Activated CD4-positive, alpha-beta memory T cell treated with anti-CD3 and anti-CD28 coated beads, Interleukin-2, amount 10 ng/mL, durations not matched to agents 7 days and 5 days (primary cell): ENCODE measurements around the gene CHML. TPM values are rescaled to one million over a fixed set of nuclear protein-coding genes. Genes with fewer than 3 reads are reported as not detected.
"Not testable (repeated sequence)": the region's sequence is repeated elsewhere in the genome, so short reads cannot be mapped to it uniquely, and the experiment has no call there.

Source experiments
- CTCF ChIA-PET: fragments of 350-600 bp; sonication (Branson Sonifier 250); formaldehyde crosslinking; loops from one replicate; lab custom pipeline; 2021; ENCODE audit warnings: antibody characterized with exemption, inconsistent platforms; lab: Charles Lee
- POLR2A ChIA-PET: fragments of 350-600 bp; sonication (Branson Sonifier 250); formaldehyde crosslinking; loops from one replicate; lab custom pipeline; 2021; ENCODE audit warnings: antibody characterized with exemption; lab: Charles Lee
- DNase-seq: peaks from one replicate; pipeline ENCODE4 v3.0.0-alpha.2; 2020
- H3K27ac Mint-ChIP-seq: one replicate; pipeline ENCODE4 v1.8.0; 2021; ENCODE audit warnings: mild to moderate bottlenecking, mixed read lengths
- H3K27me3 Mint-ChIP-seq: one replicate; pipeline ENCODE4 v1.8.0; 2021; ENCODE audit warnings: mixed read lengths
- H3K36me3 Mint-ChIP-seq: one replicate; pipeline ENCODE4 v1.8.0; 2021; ENCODE audit warnings: low read depth, mixed read lengths
- H3K4me1 Mint-ChIP-seq: one replicate; pipeline ENCODE4 v1.8.0; 2021; ENCODE audit warnings: mixed read lengths
- H3K4me3 Mint-ChIP-seq: one replicate; pipeline ENCODE4 v1.8.0; 2021; ENCODE audit warnings: mild to moderate bottlenecking, mixed read lengths
- H3K9me3 Mint-ChIP-seq: one replicate; pipeline ENCODE4 v1.8.0; 2021; ENCODE audit warnings: mixed read lengths
- total RNA-seq, 2 experiments: library from RNA; stranded (reverse); gene quantifications; one replicate each; pipeline ENCODE4 v1.2.3, GENCODE V29; 2021

Gene CHML
- total RNA-seq, 2 experiments from 2014 or later: 8.9 to 9.9 TPM

GRCh38 chr1:241666419-241666818 lies 26.2 kb upstream of the CHML start:
- ChIA-PET CTCF (no interaction called here), POLR2A (no interaction called here)
- H3K27me3 Mint-ChIP-seq: no peaks in the 10 kb centered on the region
- H3K9me3 Mint-ChIP-seq: no peaks in the 10 kb centered on the region
- H3K36me3 Mint-ChIP-seq: no peaks in the 10 kb centered on the region
- H3K4me3 Mint-ChIP-seq: no peak overlapping the region
- DNase-seq: no peak
- no peak overlapping the region for H3K27ac Mint-ChIP-seq
- no peaks in the 10 kb centered on the region for H3K4me1 Mint-ChIP-seq

GRCh38 chr1:241660424-241660972 lies 20.3 kb upstream of the CHML start:
- Mint-ChIP-seq H3K4me1 (no peaks in the 10 kb centered on the region), H3K27ac (no peak overlapping the region), H3K36me3 (no peaks in the 10 kb centered on the region), H3K9me3 (no peaks in the 10 kb centered on the region), H3K4me3 (no peak overlapping the region), H3K27me3 (no peaks in the 10 kb centered on the region)
- ChIA-PET POLR2A (no interaction called here), CTCF (no interaction called here)
- DNase-seq: no peak

GRCh38 chr1:241659016-241659415 lies 18.8 kb upstream of the CHML start:
- DNase-seq, H3K36me3 Mint-ChIP-seq, H3K9me3 Mint-ChIP-seq, H3K27ac Mint-ChIP-seq, H3K27me3 Mint-ChIP-seq, H3K4me3 Mint-ChIP-seq, POLR2A ChIA-PET, CTCF ChIA-PET, H3K4me1 Mint-ChIP-seq: not testable (repeated sequence)

- H3K4me1 Mint-ChIP-seq: no peaks in the 10 kb centered on the region
- no peaks in the 10 kb centered on the region for H3K9me3 Mint-ChIP-seq
- no peaks in the 10 kb centered on the region for H3K36me3 Mint-ChIP-seq
- ChIA-PET POLR2A (no interaction called here), CTCF (no interaction called here)
- no peak overlapping the region for H3K27ac Mint-ChIP-seq
- DNase-seq: no peak
- H3K27me3 Mint-ChIP-seq: peaks cover 3% of the 10 kb centered on the region
- no peak overlapping the region for H3K4me3 Mint-ChIP-seq
These were observed 18.1 kb upstream of the CHML start for GRCh38 chr1:241658081-241658793.

GRCh38 chr1:241654641-241655040 lies 14.5 kb upstream of the CHML start:
- Mint-ChIP-seq H3K27me3 (peaks cover 14% of the 10 kb centered on the region), H3K36me3 (no peaks in the 10 kb centered on the region), H3K9me3 (no peaks in the 10 kb centered on the region), H3K27ac (no peak overlapping the region), H3K4me1 (no peaks in the 10 kb centered on the region), H3K4me3 (no peak overlapping the region)
- DNase-seq: no peak
- ChIA-PET CTCF (interaction anchor here (0.9 to 1.1 kb wide), 2 partner anchors 43 to 344 kb away, joined by 4 read pairs; partner anchors contain the start of gene MAP1LC3C), POLR2A (no interaction called here)

- peaks cover 14% of the 10 kb centered on the region for H3K27me3 Mint-ChIP-seq
- H3K36me3 Mint-ChIP-seq: no peaks in the 10 kb centered on the region
- no peak overlapping the region for H3K27ac Mint-ChIP-seq
- no peaks in the 10 kb centered on the region for H3K9me3 Mint-ChIP-seq
- CTCF ChIA-PET: interaction anchor here (0.9 to 1.1 kb wide), 2 partner anchors 43 to 345 kb away, joined by 4 read pairs; partner anchors contain the start of gene MAP1LC3C
- H3K4me1 Mint-ChIP-seq: no peaks in the 10 kb centered on the region
- DNase-seq: no peak
- POLR2A ChIA-PET: no interaction called here
- no peak overlapping the region for H3K4me3 Mint-ChIP-seq
These were observed 13.8 kb upstream of the CHML start for GRCh38 chr1:241654019-241654418.

GRCh38 chr1:241652012-241652411 lies 11.8 kb upstream of the CHML start, which contains the start of gene WDR64:
TSS of gene WDR64 (plus strand) at chr1:241652281. CDS start at chr1:241652485, 204 bp downstream.
- Mint-ChIP-seq H3K27ac (no peak within 1 kb of the TSS), H3K27me3 (peaks cover 14% of the 10 kb centered on the region), H3K4me3 (no peak within 1 kb of the TSS), H3K9me3 (no peaks in the 10 kb centered on the region), H3K4me1 (no peaks in the 10 kb centered on the region), H3K36me3 (no peaks in the 10 kb centered on the region)
- POLR2A ChIA-PET: no interaction called here
- CTCF ChIA-PET: no interaction called here
- no peak for DNase-seq

GRCh38 chr1:241648159-241648558 lies 8.0 kb upstream of the CHML start:
- POLR2A ChIA-PET: no interaction called here
- DNase-seq: no peak
- peaks cover 6% of the 10 kb centered on the region for H3K4me1 Mint-ChIP-seq

GRCh38 chr1:241647658-241648057 lies 7.5 kb upstream of the CHML start:
- H3K36me3 Mint-ChIP-seq: no peaks in the 10 kb centered on the region
- H3K27ac Mint-ChIP-seq: no peak overlapping the region
- H3K4me3 Mint-ChIP-seq: no peak overlapping the region
- peaks cover 1% of the 10 kb centered on the region for H3K9me3 Mint-ChIP-seq
- ChIA-PET POLR2A (no interaction called here), CTCF (no interaction called here)
- no peak for DNase-seq
- peaks cover 10% of the 10 kb centered on the region for H3K27me3 Mint-ChIP-seq
- H3K4me1 Mint-ChIP-seq: peaks cover 6% of the 10 kb centered on the region

More at GRCh38 chr1:241648159-241648558, 8.0 kb upstream of the CHML start:
- Mint-ChIP-seq H3K4me3 (no peak overlapping the region), H3K36me3 (no peaks in the 10 kb centered on the region), H3K9me3 (no peaks in the 10 kb centered on the region), H3K27ac (no peak overlapping the region), H3K27me3 (peaks cover 13% of the 10 kb centered on the region)
- CTCF ChIA-PET: no interaction called here

- H3K27me3 Mint-ChIP-seq: peaks cover 8% of the 10 kb centered on the region
- no peak for DNase-seq
- peaks cover 4% of the 10 kb centered on the region for H3K36me3 Mint-ChIP-seq
- H3K4me1 Mint-ChIP-seq: peaks cover 6% of the 10 kb centered on the region
- ChIA-PET CTCF (no interaction called here), POLR2A (no interaction called here)
- H3K9me3 Mint-ChIP-seq: peaks cover 5% of the 10 kb centered on the region
- H3K27ac Mint-ChIP-seq: no peak overlapping the region
- no peak overlapping the region for H3K4me3 Mint-ChIP-seq
These were observed 6.0 kb upstream of the CHML start for GRCh38 chr1:241646201-241646600.

- POLR2A ChIA-PET: no interaction called here
- H3K27me3 Mint-ChIP-seq: peaks cover 4% of the 10 kb centered on the region
- CTCF ChIA-PET: no interaction called here
- DNase-seq: no peak
- H3K27ac Mint-ChIP-seq: no peak overlapping the region
- peaks cover 5% of the 10 kb centered on the region for H3K9me3 Mint-ChIP-seq
- H3K4me3 Mint-ChIP-seq: no peak overlapping the region
- H3K36me3 Mint-ChIP-seq: peaks cover 4% of the 10 kb centered on the region
- peaks cover 12% of the 10 kb centered on the region for H3K4me1 Mint-ChIP-seq
These were observed 5.0 kb upstream of the CHML start for GRCh38 chr1:241645199-241645598.

GRCh38 chr1:241644259-241644658 lies 4.1 kb upstream of the CHML start:
- Mint-ChIP-seq H3K27ac (no peak overlapping the region), H3K36me3 (peaks cover 4% of the 10 kb centered on the region), H3K27me3 (peaks cover 2% of the 10 kb centered on the region), H3K4me1 (peaks cover 14% of the 10 kb centered on the region), H3K9me3 (peaks cover 5% of the 10 kb centered on the region), H3K4me3 (no peak overlapping the region)
- no peak for DNase-seq
- POLR2A ChIA-PET: no interaction called here
- CTCF ChIA-PET: interaction anchor here (1.2 kb wide), 1 partner anchor 30 kb away, joined by 3 read pairs; no protein-coding TSS in a partner anchor

GRCh38 chr1:241642593-241642944 lies 2.4 kb upstream of the CHML start:
- Mint-ChIP-seq H3K27ac (no peak overlapping the region), H3K9me3 (peaks cover 5% of the 10 kb centered on the region), H3K4me3 (no peak overlapping the region), H3K36me3 (peaks cover 7% of the 10 kb centered on the region), H3K4me1 (peaks cover 29% of the 10 kb centered on the region), H3K27me3 (peaks cover 2% of the 10 kb centered on the region)
- no peak for DNase-seq
- POLR2A ChIA-PET: interaction anchor here (1.3 kb wide), 1 partner anchor 205 kb away, joined by 3 read pairs; no protein-coding TSS in a partner anchor
- CTCF ChIA-PET: no interaction called here
